GM06990 (cell line): ENCODE data around the gene PTGES3L.
"Not testable (repeated sequence)": the region's sequence is repeated elsewhere in the genome, so short reads cannot be mapped to it uniquely, and the experiment has no call there.

ENCODE experiments used
- DNase-seq: peaks from one replicate; pipeline ENCODE4 v3.0.0-alpha.2; 2011; ENCODE audit not compliant: insufficient read length; ENCODE audit errors: extremely low read depth
- H3K27me3 ChIP-seq: replicated peaks from 2 replicates; pipeline ENCODE4 v1.6.0; 2011; ENCODE audit warnings: low read length; ENCODE audit not compliant: control insufficient read depth, insufficient read depth
- H3K36me3 ChIP-seq: 2 replicates; pipeline ENCODE4 v1.5.1; 2011; ENCODE audit warnings: low read length; ENCODE audit not compliant: control insufficient read depth, insufficient read depth
- H3K4me3 ChIP-seq: replicated peaks from 2 replicates; pipeline ENCODE4 v1.5.1; 2011; ENCODE audit warnings: low read depth, mild to moderate bottlenecking, control low read depth, low read length
- CTCF ChIP-seq: IDR thresholded peaks from 2 replicates; pipeline ENCODE4 v1.5.1; 2011; ENCODE audit warnings: low read length, control low read depth, mild to moderate bottlenecking, inconsistent platforms; ENCODE audit not compliant: insufficient read depth, poor library complexity, severe bottlenecking

The PTGES3L gene

GRCh38 chr17:43006639-43007551, 27.0 kb upstream of the PTGES3L start, which contains the start of gene IFI35:
TSS of gene IFI35 (plus strand) at chr17:43006784. CDS start at chr17:43006948, 164 bp downstream.
- peak; percentile 50 for TF ChIP-seq CTCF
- Histone ChIP-seq H3K27me3 (no peaks in the 10 kb centered on the region), H3K4me3 (peak within 1 kb of the TSS; percentile 84), H3K36me3 (peaks cover 19% of the 10 kb centered on the region)
- DNase-seq = peak; percentile 87

DNA sequence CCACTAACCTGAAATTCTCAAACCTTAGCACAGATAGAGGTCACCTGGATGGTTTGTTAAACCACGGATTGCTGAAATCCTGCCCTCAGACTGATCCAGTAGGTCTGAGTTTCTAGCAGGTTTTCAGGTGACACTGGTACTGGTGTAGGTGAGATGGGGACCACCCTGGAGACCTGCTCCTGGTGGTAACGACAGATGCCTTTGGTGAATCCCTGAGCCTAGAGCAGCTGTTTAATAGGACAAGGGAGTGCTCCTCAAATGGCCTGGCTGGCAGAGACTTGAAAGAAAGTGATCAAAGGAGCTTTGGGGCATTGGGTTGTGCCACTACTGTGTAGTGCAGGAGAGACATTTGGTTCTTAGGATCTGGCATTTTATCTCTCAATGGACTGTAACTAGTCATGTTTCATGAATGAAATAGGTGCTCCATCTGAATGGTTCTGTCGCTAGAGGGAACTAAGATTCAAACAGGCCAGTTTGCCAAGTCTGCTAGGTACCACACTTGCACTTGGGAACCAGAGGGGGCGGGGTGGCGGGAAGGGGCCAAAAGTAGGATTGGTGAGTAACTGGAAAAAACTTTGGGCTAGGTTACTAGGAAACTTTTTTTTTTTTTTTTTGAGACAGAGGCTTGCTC, 23.8 kb upstream of the PTGES3L start:
- no peak for DNase-seq
- Histone ChIP-seq H3K4me3 (no peak overlapping the region), H3K27me3 (no peaks in the 10 kb centered on the region), H3K36me3 (peaks cover 23% of the 10 kb centered on the region)
- no peak for TF ChIP-seq CTCF

GRCh38 chr17:43000894-43001293, 21.0 kb upstream of the PTGES3L start:
- not testable (repeated sequence) for H3K4me3 ChIP-seq, DNase-seq, H3K27me3 ChIP-seq
- H3K36me3 ChIP-seq = peaks cover 23% of the 10 kb centered on the region

GRCh38 chr17:42999003-42999525, 19.2 kb upstream of the PTGES3L start:
- no peak for DNase-seq
- Histone ChIP-seq H3K36me3 (peaks cover 23% of the 10 kb centered on the region), H3K27me3 (no peaks in the 10 kb centered on the region), H3K4me3 (peak overlapping the region; percentile 83)
- TF ChIP-seq CTCF = no peak

GRCh38 chr17:42997984-42998938, 18.4 kb upstream of the PTGES3L start, which contains the start of gene RPL27:
TSS of gene RPL27 (plus strand) at chr17:42998419. CDS start at chr17:42998751, 332 bp downstream.
- H3K4me3 ChIP-seq = peak within 1 kb of the TSS; percentile 83
- TF ChIP-seq CTCF = peak; percentile 74
- DNase-seq = peak; percentile 94
- no peaks in the 10 kb centered on the region for H3K27me3 ChIP-seq
- peaks cover 17% of the 10 kb centered on the region for H3K36me3 ChIP-seq
